Large intestine (tissue), 12 donors: ENCODE measurements around the gene ABCA7. TPM values are rescaled to one million over a fixed set of nuclear protein-coding genes. Genes with fewer than 3 reads are reported as not detected.
A peak's percentile ranks its signal among the peaks of the same experiment; 100 is the strongest.

ENCODE experiments used
- DNase-seq, 2 donors: peaks; one replicate each; pipeline versions ENCODE4 v3.0.0 to v3.0.0-alpha.2; 2013
- H3K27ac ChIP-seq: one replicate; pipeline ENCODE4 v1.5.1; 2013; ENCODE audit warnings: low read length
- H3K27me3 ChIP-seq: 2 replicates; pipeline ENCODE4 v1.6.1; 2013; ENCODE audit warnings: low read length; ENCODE audit not compliant: control insufficient read depth, insufficient read depth
- H3K36me3 ChIP-seq: 2 replicates; pipeline ENCODE4 v1.6.1; 2013; ENCODE audit warnings: low read length; ENCODE audit not compliant: control insufficient read depth, insufficient read depth
- H3K4me1 ChIP-seq: one replicate; pipeline ENCODE4 v1.6.1; 2013; ENCODE audit warnings: low read length; ENCODE audit not compliant: control insufficient read depth, insufficient read depth
- H3K4me3 ChIP-seq: one replicate; pipeline ENCODE4 v1.5.1; 2013; ENCODE audit warnings: low read length
- H3K9me3 ChIP-seq: one replicate; pipeline ENCODE4 v1.6.1; 2013; ENCODE audit warnings: mild to moderate bottlenecking, low read depth, low read length, moderate library complexity; ENCODE audit not compliant: control insufficient read depth
- WGBS: methylation state at CpG from one replicate; pipeline ENCODE4 v1.1.5; 2013; ENCODE audit warnings: low lambda C conversion rate; ENCODE audit not compliant: insufficient coverage; 5-methylcytosine and 5-hydroxymethylcytosine counted together
- long read RNA-seq, 11 donors: transcript quantifications; one replicate each; lab custom pipeline, GENCODE V29; 2026
- polyA plus RNA-seq: library from polyadenylated mRNA; unstranded; fragments of 120-200 nt; gene quantifications from one replicate; pipeline ENCODE4 v1.2.1, GENCODE V29; 2013

The ABCA7 gene, protein sequence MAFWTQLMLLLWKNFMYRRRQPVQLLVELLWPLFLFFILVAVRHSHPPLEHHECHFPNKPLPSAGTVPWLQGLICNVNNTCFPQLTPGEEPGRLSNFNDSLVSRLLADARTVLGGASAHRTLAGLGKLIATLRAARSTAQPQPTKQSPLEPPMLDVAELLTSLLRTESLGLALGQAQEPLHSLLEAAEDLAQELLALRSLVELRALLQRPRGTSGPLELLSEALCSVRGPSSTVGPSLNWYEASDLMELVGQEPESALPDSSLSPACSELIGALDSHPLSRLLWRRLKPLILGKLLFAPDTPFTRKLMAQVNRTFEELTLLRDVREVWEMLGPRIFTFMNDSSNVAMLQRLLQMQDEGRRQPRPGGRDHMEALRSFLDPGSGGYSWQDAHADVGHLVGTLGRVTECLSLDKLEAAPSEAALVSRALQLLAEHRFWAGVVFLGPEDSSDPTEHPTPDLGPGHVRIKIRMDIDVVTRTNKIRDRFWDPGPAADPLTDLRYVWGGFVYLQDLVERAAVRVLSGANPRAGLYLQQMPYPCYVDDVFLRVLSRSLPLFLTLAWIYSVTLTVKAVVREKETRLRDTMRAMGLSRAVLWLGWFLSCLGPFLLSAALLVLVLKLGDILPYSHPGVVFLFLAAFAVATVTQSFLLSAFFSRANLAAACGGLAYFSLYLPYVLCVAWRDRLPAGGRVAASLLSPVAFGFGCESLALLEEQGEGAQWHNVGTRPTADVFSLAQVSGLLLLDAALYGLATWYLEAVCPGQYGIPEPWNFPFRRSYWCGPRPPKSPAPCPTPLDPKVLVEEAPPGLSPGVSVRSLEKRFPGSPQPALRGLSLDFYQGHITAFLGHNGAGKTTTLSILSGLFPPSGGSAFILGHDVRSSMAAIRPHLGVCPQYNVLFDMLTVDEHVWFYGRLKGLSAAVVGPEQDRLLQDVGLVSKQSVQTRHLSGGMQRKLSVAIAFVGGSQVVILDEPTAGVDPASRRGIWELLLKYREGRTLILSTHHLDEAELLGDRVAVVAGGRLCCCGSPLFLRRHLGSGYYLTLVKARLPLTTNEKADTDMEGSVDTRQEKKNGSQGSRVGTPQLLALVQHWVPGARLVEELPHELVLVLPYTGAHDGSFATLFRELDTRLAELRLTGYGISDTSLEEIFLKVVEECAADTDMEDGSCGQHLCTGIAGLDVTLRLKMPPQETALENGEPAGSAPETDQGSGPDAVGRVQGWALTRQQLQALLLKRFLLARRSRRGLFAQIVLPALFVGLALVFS (N-terminal part only)
- polyA plus RNA-seq, result 5.7 TPM
- long read RNA-seq, donor 1, result 0 reads
- long read RNA-seq, donor 2, result 0 reads
- long read RNA-seq, donor 3, result 0 reads
- long read RNA-seq, donor 4, result 0 reads
- long read RNA-seq, donor 5, partial matches to known transcripts, result 53 of 54 reads
- long read RNA-seq, donor 5, other reads (novel, unspliced or antisense), result 0 of 54 reads
- long read RNA-seq, donor 6, result 0 reads
- long read RNA-seq, donor 7, result 0 reads
- long read RNA-seq, donor 8, partial matches to known transcripts, result 0 of 1 reads
- long read RNA-seq, donor 8, other reads (novel, unspliced or antisense), result 0 of 1 reads
- long read RNA-seq, donor 9, result 0 reads
- long read RNA-seq, donor 10, result 0 reads
- long read RNA-seq, donor 11, result 0 reads

DNA sequence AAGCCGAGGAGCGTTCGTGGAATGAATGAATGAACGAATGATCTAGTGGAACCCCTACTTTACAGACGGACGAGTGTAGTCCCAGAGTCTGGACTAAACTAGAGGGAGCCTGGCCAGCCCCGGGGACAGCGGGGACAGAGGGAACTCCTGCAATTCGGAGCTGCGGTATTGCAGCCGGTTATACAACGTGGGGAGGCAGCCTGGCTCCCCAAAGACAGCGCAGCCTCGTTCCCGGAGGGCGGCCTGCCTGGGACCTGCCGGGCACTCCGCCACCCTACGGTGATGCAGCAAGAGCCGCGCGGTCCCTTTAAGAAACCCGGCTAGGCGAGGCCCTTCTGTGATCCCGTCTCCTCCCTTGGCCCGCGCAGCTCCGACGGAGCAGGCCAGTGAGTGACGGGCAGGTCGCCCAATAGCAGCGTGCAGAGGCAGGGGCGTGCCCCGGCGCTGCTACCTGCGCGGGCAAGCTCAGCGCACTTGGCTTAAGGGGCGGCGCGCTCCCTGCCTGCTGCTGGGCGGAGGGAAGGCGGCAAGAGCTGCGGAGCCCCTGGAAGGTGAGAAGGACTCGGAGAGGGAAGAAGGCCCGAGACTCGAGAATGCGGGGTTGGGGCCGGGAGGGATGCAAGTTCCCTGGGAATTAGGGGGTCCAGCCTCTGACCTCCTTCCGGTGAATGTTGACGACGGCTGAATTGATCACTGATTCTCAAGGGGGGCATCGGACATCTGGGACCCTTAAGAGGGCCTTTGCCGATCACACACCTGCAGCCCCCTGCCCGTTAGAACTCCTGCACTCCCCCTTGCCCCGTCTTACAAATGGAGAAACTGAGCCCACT lies at the start of gene ABCA7:
Gene ABCA7 (plus strand): TSS at position 462 of the 830 bp plus-strand sequence. CDS start 1,255 bp downstream, outside the sequence.
- Histone ChIP-seq H3K4me1 (peaks cover 22% of the 10 kb centered on the region), H3K27me3 (peaks cover 4% of the 10 kb centered on the region), H3K4me3 (peak within 1 kb of the TSS; percentile 36), H3K36me3 (peaks cover 7% of the 10 kb centered on the region), H3K9me3 (peaks cover 6% of the 10 kb centered on the region), H3K27ac (no peak within 1 kb of the TSS)
- peak; percentile 97 to 99 for DNase-seq
- WGBS, result no CpG with 5 or more reads among the region's 56 CpGs

DNA sequence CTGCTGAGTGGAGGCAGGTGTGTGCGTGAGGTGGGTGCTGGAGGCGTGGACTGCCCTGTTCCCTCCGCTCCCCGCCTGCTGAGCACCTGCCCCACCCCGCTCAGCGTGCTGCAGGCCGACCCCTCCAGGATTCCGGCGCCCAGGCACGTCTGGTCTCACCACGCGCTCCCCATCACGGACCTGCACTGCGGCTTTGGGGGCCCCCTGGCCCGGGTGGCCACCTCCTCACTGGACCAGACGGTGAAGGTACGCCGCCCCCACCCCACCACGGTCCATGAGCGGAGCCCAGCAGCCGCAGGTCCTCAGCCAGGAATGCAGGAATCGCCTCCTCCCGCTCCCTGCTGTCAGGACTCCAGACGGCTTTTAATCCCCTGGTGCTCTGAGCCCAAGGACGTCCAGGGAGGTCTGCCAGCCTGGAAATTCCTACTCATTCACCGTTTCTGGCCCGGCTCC lies 49.8 kb upstream of the ABCA7 start:
- Histone ChIP-seq H3K27ac (no peak overlapping the region), H3K9me3 (peaks cover 16% of the 10 kb centered on the region), H3K27me3 (peaks cover 2% of the 10 kb centered on the region), H3K4me1 (no peaks in the 10 kb centered on the region), H3K36me3 (peaks cover 58% of the 10 kb centered on the region), H3K4me3 (no peak overlapping the region)
- WGBS, result no CpG with 5 or more reads among the region's 27 CpGs
- no peak for DNase-seq

DNA sequence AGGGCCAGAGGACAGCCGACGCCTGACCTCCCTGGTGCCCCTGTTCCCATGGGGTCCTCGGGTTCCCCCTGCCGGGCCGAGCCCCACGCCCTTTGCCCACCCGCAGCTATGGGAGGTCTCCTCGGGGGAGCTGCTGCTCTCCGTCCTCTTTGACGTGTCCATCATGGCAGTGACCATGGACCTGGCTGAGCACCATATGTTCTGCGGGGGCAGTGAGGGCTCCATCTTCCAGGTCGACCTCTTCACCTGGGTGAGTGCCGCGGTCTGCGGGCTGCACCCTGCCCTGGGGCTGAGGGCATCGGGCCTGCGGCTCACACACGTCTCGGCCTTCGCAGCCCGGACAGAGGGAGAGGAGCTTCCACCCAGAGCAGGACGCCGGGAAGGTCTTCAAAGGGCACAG lies 49.2 kb upstream of the ABCA7 start:
- WGBS, result no CpG with 5 or more reads among the region's 23 CpGs
- DNase-seq, result no peak
- H3K27me3 ChIP-seq, result peaks cover 8% of the 10 kb centered on the region

DNA sequence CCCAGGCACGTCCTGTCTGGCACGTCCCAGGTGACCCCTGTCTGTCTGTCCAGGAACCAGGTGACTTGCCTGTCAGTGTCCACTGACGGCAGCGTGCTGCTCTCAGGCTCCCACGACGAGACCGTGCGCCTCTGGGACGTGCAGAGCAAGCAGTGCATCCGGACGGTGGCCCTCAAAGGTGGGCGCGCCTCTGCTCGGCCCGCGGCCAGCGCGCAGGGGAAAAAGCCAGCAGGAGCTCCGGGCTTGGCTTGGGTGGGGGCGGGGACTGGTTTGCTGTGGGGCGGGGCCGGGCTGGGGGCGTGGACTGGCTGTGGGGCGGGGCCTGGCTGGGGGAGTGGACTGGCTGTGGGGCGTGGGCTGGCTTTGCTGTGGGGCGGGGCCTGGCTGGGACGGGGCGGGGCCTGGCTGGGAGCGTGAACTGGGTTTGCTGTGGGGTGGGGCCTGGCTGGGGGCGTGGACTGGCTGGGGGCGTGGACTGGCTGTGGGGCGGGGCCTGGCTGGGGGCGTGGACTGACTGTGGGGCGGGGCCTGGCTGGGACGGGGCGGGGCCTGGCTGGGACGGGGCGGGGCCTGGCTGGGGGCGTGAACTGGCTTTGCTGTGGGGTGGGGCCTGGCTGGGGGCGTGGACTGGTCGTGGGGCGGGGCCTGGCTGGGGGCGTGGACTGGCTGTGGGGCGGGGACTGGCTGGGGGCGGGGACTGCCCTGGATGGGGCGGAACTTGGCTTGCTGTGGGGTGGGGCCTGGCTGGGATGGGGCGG lies 48.6 kb upstream of the ABCA7 start:
- Histone ChIP-seq H3K36me3 (peaks cover 50% of the 10 kb centered on the region), H3K4me1 (peaks cover 6% of the 10 kb centered on the region), H3K27ac (no peak overlapping the region), H3K9me3 (peaks cover 25% of the 10 kb centered on the region), H3K4me3 (no peak overlapping the region), H3K27me3 (peaks cover 14% of the 10 kb centered on the region)
- no CpG with 5 or more reads among the region's 47 CpGs for WGBS
- no peak for DNase-seq

More for the DNA sequence above, 49.2 kb upstream of the ABCA7 start:
- peaks cover 20% of the 10 kb centered on the region for H3K9me3 ChIP-seq
- no peak overlapping the region for H3K4me3 ChIP-seq
- peaks cover under 1% of the 10 kb centered on the region for H3K4me1 ChIP-seq
- no peak overlapping the region for H3K27ac ChIP-seq
- peaks cover 56% of the 10 kb centered on the region for H3K36me3 ChIP-seq

DNA sequence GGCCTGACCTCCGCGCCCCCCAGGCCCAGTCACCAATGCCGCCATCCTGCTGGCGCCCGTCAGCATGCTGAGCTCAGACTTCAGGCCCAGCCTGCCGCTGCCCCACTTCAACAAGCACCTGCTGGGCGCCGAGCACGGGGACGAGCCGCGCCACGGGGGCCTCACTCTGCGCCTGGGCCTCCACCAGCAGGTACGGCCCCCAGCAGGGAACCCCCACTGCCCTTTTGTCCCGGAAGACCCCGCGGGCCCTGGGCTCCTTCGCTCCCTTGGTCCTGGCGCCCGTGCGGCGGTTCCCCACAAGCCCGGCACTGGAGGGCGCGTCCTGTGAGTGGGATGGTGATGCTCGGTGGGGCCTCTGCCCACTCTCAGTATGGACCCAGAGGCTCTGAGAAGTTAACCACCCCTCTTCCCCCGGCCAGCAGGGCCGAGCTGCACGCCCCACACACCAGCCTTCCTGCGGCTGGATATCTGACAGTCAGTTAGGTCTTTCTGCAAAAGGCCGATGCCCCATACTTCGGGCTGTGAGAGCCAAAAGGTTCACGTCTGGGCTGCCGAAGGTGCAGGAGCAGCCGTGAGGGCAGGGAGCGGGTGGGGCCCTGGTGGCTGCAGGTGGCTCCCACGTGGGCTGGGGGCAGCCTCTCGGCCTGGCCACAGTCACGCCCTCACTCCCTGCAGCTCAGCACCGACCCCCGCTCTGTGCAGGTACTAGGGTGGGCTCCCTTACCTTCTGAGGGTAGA lies 47.8 kb upstream of the ABCA7 start:
- no CpG with 5 or more reads among the region's 42 CpGs for WGBS

DNA sequence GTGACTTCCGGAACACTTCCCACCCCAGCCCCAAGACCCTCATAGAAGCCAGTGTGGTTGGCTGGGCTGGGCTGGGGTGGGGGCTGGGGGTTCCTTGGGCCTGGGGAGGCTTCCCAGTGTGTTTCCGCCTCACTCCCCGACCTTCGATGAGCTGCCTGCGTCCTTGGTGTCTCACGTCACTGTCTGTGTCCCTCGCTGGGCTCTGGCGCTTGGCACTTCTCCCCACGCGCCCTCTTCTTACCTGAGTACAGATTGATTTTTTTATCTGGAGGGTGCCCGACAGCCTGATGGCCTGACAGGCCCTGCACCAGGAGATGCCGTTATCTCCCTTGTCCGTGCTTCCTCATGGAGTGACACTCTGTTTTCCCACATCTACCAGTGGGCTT lies 47.2 kb upstream of the ABCA7 start:
- no peak for DNase-seq

More for the DNA sequence above, 47.8 kb upstream of the ABCA7 start:
- H3K27me3 ChIP-seq, result peaks cover 21% of the 10 kb centered on the region
- DNase-seq, result no peak
- peaks cover 45% of the 10 kb centered on the region for H3K36me3 ChIP-seq
- H3K27ac ChIP-seq, result no peak overlapping the region
- peaks cover 25% of the 10 kb centered on the region for H3K9me3 ChIP-seq
- peaks cover 9% of the 10 kb centered on the region for H3K4me1 ChIP-seq
- H3K4me3 ChIP-seq, result no peak overlapping the region

DNA sequence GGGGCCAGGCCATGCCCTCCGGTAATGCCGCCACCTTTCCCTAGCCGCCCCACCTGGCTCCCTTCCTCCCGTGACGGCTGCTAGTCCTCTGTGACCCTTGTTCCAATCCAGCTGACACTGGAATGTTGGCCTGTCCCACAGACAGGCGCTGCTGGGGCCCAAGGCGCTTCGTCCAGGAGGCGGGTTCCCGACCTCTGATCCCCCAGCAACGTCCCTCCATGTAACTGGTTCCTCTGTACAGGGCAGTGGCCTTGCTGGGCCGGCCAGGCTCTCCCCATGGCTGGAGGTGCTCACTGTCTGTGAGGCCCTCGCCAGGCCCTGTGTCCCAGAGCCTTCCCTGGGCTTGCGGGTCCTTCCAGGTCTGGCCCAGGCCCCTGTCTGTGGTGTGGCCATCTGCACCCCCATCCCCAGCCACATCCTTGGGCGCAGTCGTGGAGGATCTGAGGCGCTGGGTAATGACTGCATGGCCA lies 46.5 kb upstream of the ABCA7 start:
- no CpG with 5 or more reads among the region's 17 CpGs for WGBS
- no peak overlapping the region for H3K4me3 ChIP-seq
- peaks cover 27% of the 10 kb centered on the region for H3K9me3 ChIP-seq
- peaks cover 34% of the 10 kb centered on the region for H3K27me3 ChIP-seq
- DNase-seq, result no peak
- peaks cover 9% of the 10 kb centered on the region for H3K4me1 ChIP-seq
- no peak overlapping the region for H3K27ac ChIP-seq
- peaks cover 37% of the 10 kb centered on the region for H3K36me3 ChIP-seq

More for the DNA sequence above, 47.2 kb upstream of the ABCA7 start:
- WGBS, result no CpG with 5 or more reads among the region's 13 CpGs
- Histone ChIP-seq H3K27ac (no peak overlapping the region), H3K4me3 (no peak overlapping the region), H3K27me3 (peaks cover 27% of the 10 kb centered on the region), H3K36me3 (peaks cover 42% of the 10 kb centered on the region), H3K4me1 (peaks cover 9% of the 10 kb centered on the region), H3K9me3 (peaks cover 27% of the 10 kb centered on the region)

DNA sequence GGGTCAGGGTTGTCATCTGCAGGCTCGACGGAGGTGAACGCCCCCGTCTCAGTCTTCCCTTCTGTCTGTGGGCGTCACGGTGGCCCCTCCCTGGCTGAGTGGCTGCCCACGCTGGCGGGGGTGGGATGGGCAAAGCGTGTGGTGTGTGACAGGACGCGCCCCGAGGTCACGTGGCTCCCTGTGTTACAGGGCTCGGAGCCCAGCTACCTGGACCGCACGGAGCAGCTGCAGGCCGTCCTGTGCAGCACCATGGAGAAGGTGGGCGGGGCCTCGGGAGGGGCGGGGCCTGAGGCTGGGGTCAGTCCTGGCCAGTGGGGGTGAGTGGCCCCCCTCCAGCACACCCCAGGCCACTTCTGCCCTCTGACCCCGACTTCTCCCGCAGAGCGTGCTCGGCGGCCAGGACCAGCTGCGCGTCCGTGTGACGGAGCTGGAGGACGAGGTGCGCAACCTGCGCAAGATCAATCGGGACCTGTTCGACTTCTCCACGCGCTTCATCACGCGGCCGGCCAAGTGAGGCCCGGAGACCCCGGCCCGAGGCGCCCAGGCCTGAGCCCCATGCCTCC lies 46.0 kb upstream of the ABCA7 start:
- no CpG with 5 or more reads among the region's 43 CpGs for WGBS
- H3K4me3 ChIP-seq, result no peak overlapping the region
- peaks cover 27% of the 10 kb centered on the region for H3K9me3 ChIP-seq
- DNase-seq, result no peak
- H3K36me3 ChIP-seq, result peaks cover 34% of the 10 kb centered on the region
- H3K4me1 ChIP-seq, result peaks cover 9% of the 10 kb centered on the region
- H3K27me3 ChIP-seq, result peaks cover 39% of the 10 kb centered on the region
- H3K27ac ChIP-seq, result no peak overlapping the region
